ENCODE results near the gene BCAR1. TPM values are rescaled to one million over a fixed set of nuclear protein-coding genes. Genes with fewer than 3 reads are reported as not detected.
A peak's percentile ranks its signal among the peaks of the same experiment; 100 is the strongest.

The BCAR1 gene
- total and polyA plus RNA-seq, 2 of the 13 experiments (the other 11 are each of a cell fraction or from before 2014, with no cell fraction given), result 48.1 to 51.7 TPM

DNA sequence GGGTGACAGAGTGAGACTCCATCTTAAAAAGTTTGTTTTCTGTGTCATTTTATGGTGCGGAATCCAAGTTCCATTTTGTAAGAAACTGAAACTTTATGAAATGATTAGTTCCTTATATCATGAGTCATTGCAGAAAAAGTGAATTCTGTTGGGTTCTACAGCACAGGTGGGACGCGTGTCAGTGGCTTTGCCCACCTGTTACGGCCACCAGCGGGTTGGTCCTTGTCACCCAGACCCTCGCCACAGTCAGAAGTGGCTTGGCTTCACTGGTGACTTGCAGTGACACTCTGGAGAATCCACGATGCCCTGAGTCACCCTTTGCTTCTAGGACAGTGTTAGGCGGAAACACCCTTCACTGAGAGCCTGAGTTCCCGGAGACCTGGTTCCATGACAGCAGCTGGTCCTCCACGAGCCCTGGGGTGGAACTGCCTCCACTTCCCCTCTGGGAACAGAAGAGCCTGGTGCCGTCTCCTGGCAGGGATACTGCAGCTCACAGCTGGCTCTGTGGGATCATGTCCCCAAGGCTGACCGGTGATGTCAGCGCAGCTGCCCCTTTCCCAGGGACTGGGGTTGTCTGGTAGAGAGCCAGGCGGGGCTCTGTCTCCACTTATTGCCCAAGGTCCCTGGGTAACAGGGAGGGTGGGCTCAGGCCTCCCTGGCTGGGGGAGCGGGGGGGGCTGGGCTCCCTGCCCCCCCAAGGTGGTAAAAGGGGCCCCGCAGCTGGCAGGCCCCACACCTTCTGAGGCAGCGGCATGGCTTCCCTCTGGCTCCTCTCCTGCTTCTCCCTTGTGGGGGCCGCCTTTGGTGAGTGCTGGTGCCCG, 33.0 kb downstream of the BCAR1 start, which contains the start of gene CTRB1 (continued):
- TF ChIP-seq ZNF788 (CRISPR knock-in tag; IDR thresholded peaks at IDR 0.05; ENCODE audit: borderline replicate concordance) (0 out of 2 replicates have a peak, but pooled peaks have one; percentile 38), ZSCAN31 (CRISPR knock-in tag; IDR thresholded peaks at IDR 0.05; ENCODE audit: low read depth) (peak; percentile 43; the same call in 1 of the 2 replicates), EED (CRISPR knock-in tag; IDR thresholded peaks at IDR 0.05) (peak; percentile 65; the same call in 1 of the 2 replicates)
- TF ChIP-seq, protein P1, sequence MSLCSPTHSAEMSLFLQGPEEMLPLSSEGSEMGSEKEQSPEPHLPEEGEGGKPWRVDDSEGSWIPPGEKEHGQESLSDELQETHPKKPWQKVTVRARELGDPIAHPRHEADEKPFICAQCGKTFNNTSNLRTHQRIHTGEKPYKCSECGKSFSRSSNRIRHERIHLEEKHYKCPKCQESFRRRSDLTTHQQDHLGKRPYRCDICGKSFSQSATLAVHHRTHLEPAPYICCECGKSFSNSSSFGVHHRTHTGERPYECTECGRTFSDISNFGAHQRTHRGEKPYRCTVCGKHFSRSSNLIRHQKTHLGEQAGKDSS (CRISPR knock-in tag; IDR thresholded peaks at IDR 0.05; ENCODE audit: borderline replicate concordance, low read depth), result no peak
- TF ChIP-seq, protein P2, sequence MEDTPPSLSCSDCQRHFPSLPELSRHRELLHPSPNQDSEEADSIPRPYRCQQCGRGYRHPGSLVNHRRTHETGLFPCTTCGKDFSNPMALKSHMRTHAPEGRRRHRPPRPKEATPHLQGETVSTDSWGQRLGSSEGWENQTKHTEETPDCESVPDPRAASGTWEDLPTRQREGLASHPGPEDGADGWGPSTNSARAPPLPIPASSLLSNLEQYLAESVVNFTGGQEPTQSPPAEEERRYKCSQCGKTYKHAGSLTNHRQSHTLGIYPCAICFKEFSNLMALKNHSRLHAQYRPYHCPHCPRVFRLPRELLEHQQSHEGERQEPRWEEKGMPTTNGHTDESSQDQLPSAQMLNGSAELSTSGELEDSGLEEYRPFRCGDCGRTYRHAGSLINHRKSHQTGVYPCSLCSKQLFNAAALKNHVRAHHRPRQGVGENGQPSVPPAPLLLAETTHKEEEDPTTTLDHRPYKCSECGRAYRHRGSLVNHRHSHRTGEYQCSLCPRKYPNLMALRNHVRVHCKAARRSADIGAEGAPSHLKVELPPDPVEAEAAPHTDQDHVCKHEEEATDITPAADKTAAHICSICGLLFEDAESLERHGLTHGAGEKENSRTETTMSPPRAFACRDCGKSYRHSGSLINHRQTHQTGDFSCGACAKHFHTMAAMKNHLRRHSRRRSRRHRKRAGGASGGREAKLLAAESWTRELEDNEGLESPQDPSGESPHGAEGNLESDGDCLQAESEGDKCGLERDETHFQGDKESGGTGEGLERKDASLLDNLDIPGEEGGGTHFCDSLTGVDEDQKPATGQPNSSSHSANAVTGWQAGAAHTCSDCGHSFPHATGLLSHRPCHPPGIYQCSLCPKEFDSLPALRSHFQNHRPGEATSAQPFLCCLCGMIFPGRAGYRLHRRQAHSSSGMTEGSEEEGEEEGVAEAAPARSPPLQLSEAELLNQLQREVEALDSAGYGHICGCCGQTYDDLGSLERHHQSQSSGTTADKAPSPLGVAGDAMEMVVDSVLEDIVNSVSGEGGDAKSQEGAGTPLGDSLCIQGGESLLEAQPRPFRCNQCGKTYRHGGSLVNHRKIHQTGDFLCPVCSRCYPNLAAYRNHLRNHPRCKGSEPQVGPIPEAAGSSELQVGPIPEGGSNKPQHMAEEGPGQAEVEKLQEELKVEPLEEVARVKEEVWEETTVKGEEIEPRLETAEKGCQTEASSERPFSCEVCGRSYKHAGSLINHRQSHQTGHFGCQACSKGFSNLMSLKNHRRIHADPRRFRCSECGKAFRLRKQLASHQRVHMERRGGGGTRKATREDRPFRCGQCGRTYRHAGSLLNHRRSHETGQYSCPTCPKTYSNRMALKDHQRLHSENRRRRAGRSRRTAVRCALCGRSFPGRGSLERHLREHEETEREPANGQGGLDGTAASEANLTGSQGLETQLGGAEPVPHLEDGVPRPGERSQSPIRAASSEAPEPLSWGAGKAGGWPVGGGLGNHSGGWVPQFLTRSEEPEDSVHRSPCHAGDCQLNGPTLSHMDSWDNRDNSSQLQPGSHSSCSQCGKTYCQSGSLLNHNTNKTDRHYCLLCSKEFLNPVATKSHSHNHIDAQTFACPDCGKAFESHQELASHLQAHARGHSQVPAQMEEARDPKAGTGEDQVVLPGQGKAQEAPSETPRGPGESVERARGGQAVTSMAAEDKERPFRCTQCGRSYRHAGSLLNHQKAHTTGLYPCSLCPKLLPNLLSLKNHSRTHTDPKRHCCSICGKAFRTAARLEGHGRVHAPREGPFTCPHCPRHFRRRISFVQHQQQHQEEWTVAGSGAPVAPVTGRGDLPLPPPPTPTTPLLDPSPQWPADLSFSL (CRISPR knock-in tag; IDR thresholded peaks at IDR 0.05), result no peak
- TF ChIP-seq, protein P3, sequence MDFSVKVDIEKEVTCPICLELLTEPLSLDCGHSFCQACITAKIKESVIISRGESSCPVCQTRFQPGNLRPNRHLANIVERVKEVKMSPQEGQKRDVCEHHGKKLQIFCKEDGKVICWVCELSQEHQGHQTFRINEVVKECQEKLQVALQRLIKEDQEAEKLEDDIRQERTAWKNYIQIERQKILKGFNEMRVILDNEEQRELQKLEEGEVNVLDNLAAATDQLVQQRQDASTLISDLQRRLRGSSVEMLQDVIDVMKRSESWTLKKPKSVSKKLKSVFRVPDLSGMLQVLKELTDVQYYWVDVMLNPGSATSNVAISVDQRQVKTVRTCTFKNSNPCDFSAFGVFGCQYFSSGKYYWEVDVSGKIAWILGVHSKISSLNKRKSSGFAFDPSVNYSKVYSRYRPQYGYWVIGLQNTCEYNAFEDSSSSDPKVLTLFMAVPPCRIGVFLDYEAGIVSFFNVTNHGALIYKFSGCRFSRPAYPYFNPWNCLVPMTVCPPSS (IDR thresholded peaks at IDR 0.05), result no peak

All from HepG2 (cell line).